ENCODE measurements around the gene R3HDM2. TPM values are rescaled to one million over a fixed set of nuclear protein-coding genes. Genes with fewer than 3 reads are reported as not detected.

Gene R3HDM2
- total RNA-seq, 4 donors from 2014 or later = 30.3 to 41.5 (median 35.1) TPM

GRCh38 chr12:57227315-57228115 lies 203.3 kb downstream of the R3HDM2 start:
- Histone ChIP-seq H3K9me3 (no peaks in the 10 kb centered on the region), H3K36me3 (peaks cover 7 to 16% (median 14%) of the 10 kb centered on the region in 4 donors), H3K4me1 (peaks cover 21 to 49% (median 43%) of the 10 kb centered on the region in 4 donors), H3K4me3 (no peak overlapping the region), H3K27ac (replicated peaks in 1 of 4) (no peak overlapping the region), H3K27me3 (peaks cover 3 to 54% (median 46%) of the 10 kb centered on the region in 4 donors)
- DNase-seq (ENCODE audit: extremely low spot score) = no peak
- 66% methylated on average over 7 of the region's 8 CpGs for WGBS
- intact Hi-C loops (cut with DNase I) = no loop called here
- TF ChIP-seq POLR2A (IDR thresholded peaks at IDR 0.05; ENCODE audit: low read depth) (no peak), EP300 (IDR thresholded peaks at IDR 0.05) (no peak), POLR2AphosphoS5 (IDR thresholded peaks at IDR 0.05) (no peak), CTCF (IDR thresholded peaks at IDR 0.05) (no peak)

- TF ChIP-seq POLR2AphosphoS5 (IDR thresholded peaks at IDR 0.05) (no peak), EP300 (IDR thresholded peaks at IDR 0.05) (no peak), CTCF (IDR thresholded peaks at IDR 0.05) (no peak), POLR2A (IDR thresholded peaks at IDR 0.05; ENCODE audit: low read depth) (no peak)
- WGBS = 27% methylated on average over 21 of the region's 35 CpGs
- no peak for DNase-seq (ENCODE audit: extremely low spot score)
- Histone ChIP-seq H3K36me3 (peaks cover 0 to 8% (median 7%) of the 10 kb centered on the region in 4 donors), H3K4me1 (peaks cover 21 to 49% (median 43%) of the 10 kb centered on the region in 4 donors), H3K27me3 (peaks cover 3 to 61% (median 53%) of the 10 kb centered on the region in 4 donors), H3K4me3 (peak overlapping the region in 2 of 4 donors; percentile 4 to 8), H3K27ac (replicated peaks in 1 of 4) (no peak overlapping the region), H3K9me3 (no peaks in the 10 kb centered on the region)
- intact Hi-C loops (cut with DNase I) = no loop called here
Observed at GRCh38 chr12:57226588-57227314, 204.1 kb downstream of the R3HDM2 start.

GRCh38 chr12:57225680-57226210 lies 205.1 kb downstream of the R3HDM2 start:
- Histone ChIP-seq H3K9me3 (no peaks in the 10 kb centered on the region), H3K27ac (replicated peaks in 1 of 4) (no peak overlapping the region), H3K4me1 (peaks cover 17 to 47% (median 41%) of the 10 kb centered on the region in 4 donors), H3K4me3 (no peak overlapping the region), H3K27me3 (peaks cover 3 to 71% (median 60%) of the 10 kb centered on the region in 4 donors), H3K36me3 (no peaks in the 10 kb centered on the region)
- no peak for DNase-seq (ENCODE audit: extremely low spot score)
- 59% methylated on average over 15 of the region's 18 CpGs for WGBS
- intact Hi-C loops (cut with DNase I) = no loop called here
- TF ChIP-seq EP300 (IDR thresholded peaks at IDR 0.05) (no peak), CTCF (IDR thresholded peaks at IDR 0.05) (no peak)

GRCh38 chr12:57224973-57225679 lies 205.7 kb downstream of the R3HDM2 start:
- DNase-seq (ENCODE audit: extremely low spot score) = no peak
- peaks cover 3 to 77% (median 66%) of the 10 kb centered on the region in 4 donors for H3K27me3 ChIP-seq

More at GRCh38 chr12:57224973-57225679, 205.7 kb downstream of the R3HDM2 start:
- no peaks in the 10 kb centered on the region for H3K9me3 ChIP-seq
- no peaks in the 10 kb centered on the region for H3K36me3 ChIP-seq
- intact Hi-C loops (cut with DNase I) = no loop called here
- peaks cover 10 to 43% (median 38%) of the 10 kb centered on the region in 4 donors for H3K4me1 ChIP-seq
- 33% methylated on average over 11 of the region's 61 CpGs for WGBS
- TF ChIP-seq CTCF (IDR thresholded peaks at IDR 0.05) (peak; percentile 46 to 58 (median 46)), EP300 (IDR thresholded peaks at IDR 0.05) (no peak)
- peak overlapping the region in 1 of 4 donors; percentile 3 for H3K4me3 ChIP-seq
- H3K27ac ChIP-seq (replicated peaks in 1 of 4) = no peak overlapping the region

Measured in esophagus muscularis mucosa (tissue), 4 donors.